Activated CD4-positive, alpha-beta T cell treated with anti-CD3 and anti-CD28 coated beads, Interleukin-10, Interleukin-2, amounts not matched to agents 100 ng/mL and 50 ng/mL, durations not matched to agents 16 hours and 8 hours (primary cell): Measurements from ENCODE around the gene ZNF546.

Experiments used
- DNase-seq: peaks from one replicate; pipeline ENCODE4 v3.0.0-alpha.2; 2020

ZNF546 gene

GRCh38 chr19:40056505-40056904 lies 59.6 kb downstream of the ZNF546 start:
- DNase-seq = no peak

GRCh38 chr19:40057166-40057565 lies 60.3 kb downstream of the ZNF546 start:
- no peak for DNase-seq

GRCh38 chr19:40059624-40060023 lies 62.8 kb downstream of the ZNF546 start:
- DNase-seq = no peak

GRCh38 chr19:40070058-40070457 lies 73.2 kb downstream of the ZNF546 start:
- no peak for DNase-seq
